Tibial artery (tissue), 4 donors: Measurements from ENCODE around the gene TAGLN2.
A peak's percentile ranks its signal among the peaks of the same experiment; 100 is the strongest.
"Not testable (repeated sequence)": the region's sequence is repeated elsewhere in the genome, so short reads cannot be mapped to it uniquely, and the experiment has no call there.

Experiments
- DNase-seq, 2 donors: peaks; one replicate each; pipeline ENCODE4 v3.0.0-alpha.2; 2019
- H3K27ac ChIP-seq, 2 donors: fragments of 200-600 bp; sonication (generic) in 1 of 2; 1 replicate in 1 of 2; 2 replicates in 1 of 2; pipeline ENCODE4 v1.5.1; 2018 to 2019; ENCODE audit warnings: mild to moderate bottlenecking in 1 of 2
- H3K27me3 ChIP-seq, 2 donors: fragments of 200-600 bp; sonication (generic) in 1 of 2; one replicate each; pipeline versions ENCODE4 v1.5.1 to v1.6.0; 2016 to 2019
- H3K36me3 ChIP-seq, 3 donors: fragments of 200-600 bp; sonication (generic) in 2 of 3; one replicate each; pipeline ENCODE4 v1.5.1; 2016 to 2019; ENCODE audit warnings: mild to moderate bottlenecking in 2 of 3
- H3K4me1 ChIP-seq, 4 donors: fragments of 200-600 bp; sonication (generic) in 2 of 4; 1 replicate in 3 of 4; 2 replicates in 1 of 4; pipeline ENCODE4 v1.5.1; 2016 to 2019
- H3K4me3 ChIP-seq, 2 donors: fragments of 200-600 bp; sonication (generic) in 1 of 2; 1 replicate in 1 of 2; 2 replicates in 1 of 2; pipeline ENCODE4 v1.5.1; 2018 to 2019; ENCODE audit warnings: mild to moderate bottlenecking in 2 of 2
- H3K9me3 ChIP-seq, 3 donors: fragments of 200-600 bp; sonication (generic) in 1 of 3; one replicate each; pipeline ENCODE4 v1.5.1; 2016 to 2019
- CTCF ChIP-seq, 2 experiments: fragments of 200-600 bp in 1 of 2; fragments of 450-650 bp in 1 of 2; IDR thresholded peaks; one replicate each; pipeline ENCODE4 v1.5.1; 2017 to 2019; ENCODE audit warnings: antibody characterized with exemption in 2 of 2, mild to moderate bottlenecking in 1 of 2, moderate library complexity in 1 of 2
- intact Hi-C: fragments of 100-400 bp; cut with DNase I; formaldehyde crosslinking; loops from one replicate; pipeline ENCODE4 v1.15.0; 2023; ENCODE audit warnings: low total_unique reads

Gene TAGLN2

GRCh38 chr1:159902541-159902940 lies 22.8 kb downstream of the TAGLN2 start:
- H3K9me3 ChIP-seq: no peaks in the 10 kb centered on the region
- H3K4me1 ChIP-seq: peaks cover 0 to 22% (median 19%) of the 10 kb centered on the region in 4 donors
- intact Hi-C loops: no loop called here
- no peak overlapping the region for H3K4me3 ChIP-seq
- H3K27ac ChIP-seq: no peak overlapping the region
- H3K27me3 ChIP-seq: no peaks in the 10 kb centered on the region
- no peak for DNase-seq
- H3K36me3 ChIP-seq: no peaks in the 10 kb centered on the region
- TF ChIP-seq CTCF (IDR thresholded peaks at IDR 0.05): no peak

- intact Hi-C loops: no loop called here
- no peaks in the 10 kb centered on the region for H3K9me3 ChIP-seq
- no peaks in the 10 kb centered on the region for H3K27me3 ChIP-seq
- H3K4me1 ChIP-seq: peaks cover 0 to 22% (median 19%) of the 10 kb centered on the region in 4 donors
- DNase-seq: no peak
- no peak for TF ChIP-seq CTCF (IDR thresholded peaks at IDR 0.05)
- H3K36me3 ChIP-seq: no peaks in the 10 kb centered on the region
- peak overlapping the region; percentile 67 to 71 for H3K27ac ChIP-seq
- no peak overlapping the region for H3K4me3 ChIP-seq
These were observed 24.4 kb downstream of the TAGLN2 start for GRCh38 chr1:159900755-159901360.

- Histone ChIP-seq H3K4me1 (peaks cover 0 to 22% (median 19%) of the 10 kb centered on the region in 4 donors), H3K27me3 (no peaks in the 10 kb centered on the region), H3K27ac (peak within 1 kb of the TSS; percentile 67 to 71), H3K36me3 (no peaks in the 10 kb centered on the region), H3K9me3 (no peaks in the 10 kb centered on the region), H3K4me3 (peak within 1 kb of the TSS in 1 of 2 donors; percentile 27)
- no peak for TF ChIP-seq CTCF (IDR thresholded peaks at IDR 0.05)
- peak; percentile 82 to 95 for DNase-seq
- intact Hi-C loops: no loop called here
These were observed 25.1 kb downstream of the TAGLN2 start, which contains the start of gene CFAP45 for GRCh38 chr1:159900086-159900680. Gene CFAP45 (minus strand): TSS chr1:159900165. CDS start chr1:159900098, 67 bp downstream.

- DNase-seq, intact Hi-C loops, H3K36me3 ChIP-seq, H3K4me3 ChIP-seq, H3K9me3 ChIP-seq, H3K27me3 ChIP-seq: not testable (repeated sequence)
- Histone ChIP-seq H3K27ac (peak overlapping the region; percentile 67 to 71), H3K4me1 (peaks cover 0 to 22% (median 19%) of the 10 kb centered on the region in 4 donors)
These were observed 25.7 kb downstream of the TAGLN2 start for GRCh38 chr1:159899634-159900033.

- no peak for DNase-seq
- peaks cover 0 to 22% (median 19%) of the 10 kb centered on the region in 4 donors for H3K4me1 ChIP-seq
These were observed 26.8 kb downstream of the TAGLN2 start for GRCh38 chr1:159898527-159898926.

More at GRCh38 chr1:159898527-159898926, 26.8 kb downstream of the TAGLN2 start:
- no peaks in the 10 kb centered on the region for H3K9me3 ChIP-seq
- H3K36me3 ChIP-seq: no peaks in the 10 kb centered on the region
- H3K27me3 ChIP-seq: no peaks in the 10 kb centered on the region
- peak overlapping the region in 1 of 2 donors; percentile 16 for H3K27ac ChIP-seq
- H3K4me3 ChIP-seq: no peak overlapping the region
- intact Hi-C loops: no loop called here
- TF ChIP-seq CTCF (IDR thresholded peaks at IDR 0.05): no peak
